Heart left ventricle (tissue), 16 donors: ENCODE data around the gene NDUFS3. TPM values are rescaled to one million over a fixed set of nuclear protein-coding genes. Genes with fewer than 3 reads are reported as not detected.
"Not testable (repeated sequence)": the region's sequence is repeated elsewhere in the genome, so short reads cannot be mapped to it uniquely, and the experiment has no call there.

Experiments
- ATAC-seq, 4 donors: fragments of 200-7000 bp; cut with Tn5 transposase; one replicate each; pipeline ENCODE4 v1.9.1; 2020 to 2022; ENCODE audit warnings: moderate library complexity in 4 of 4, mild to moderate bottlenecking in 3 of 4, moderate number of reproducible peaks in 1 of 4
- DNase-seq, 5 donors: peaks; one replicate each; pipeline ENCODE4 v3.0.0-alpha.2; 2020
- H3K27ac ChIP-seq, 12 donors: fragments of 200-600 bp; sonication (generic) in 4 of 12; one replicate each; pipeline versions ENCODE4 v1.5.0 to v1.8.0; 2016 to 2022; ENCODE audit warnings: mild to moderate bottlenecking in 2 of 12
- H3K27me3 ChIP-seq, 9 donors: fragments of 200-600 bp; sonication (generic) in 2 of 9; one replicate each; pipeline versions ENCODE4 v1.5.1 to v1.8.0; 2016 to 2022; ENCODE audit warnings: mild to moderate bottlenecking in 3 of 9
- H3K36me3 ChIP-seq, 9 donors: fragments of 200-600 bp; sonication (generic) in 2 of 9; one replicate each; pipeline versions ENCODE4 v1.5.0 to v1.8.0; 2018 to 2022; ENCODE audit warnings: mild to moderate bottlenecking in 2 of 9
- H3K4me1 ChIP-seq, 12 donors: fragments of 200-600 bp; sonication (generic) in 4 of 12; one replicate each; pipeline versions ENCODE4 v1.5.0 to v1.8.0; 2016 to 2022; ENCODE audit warnings: mild to moderate bottlenecking in 3 of 12
- H3K4me3 ChIP-seq, 12 donors: fragments of 200-600 bp; sonication (generic) in 4 of 12; one replicate each; pipeline versions ENCODE4 v1.5.0 to v1.8.0; 2017 to 2022; ENCODE audit warnings: mild to moderate bottlenecking in 9 of 12, moderate library complexity in 4 of 12
- H3K9me3 ChIP-seq, 12 donors: fragments of 200-600 bp; sonication (generic) in 4 of 12; one replicate each; pipeline versions ENCODE4 v1.5.0 to v1.8.0; 2016 to 2022; ENCODE audit warnings: mild to moderate bottlenecking in 1 of 12
- POLR2A ChIP-seq, 2 donors: fragments of 450-650 bp; IDR thresholded peaks; one replicate each; pipeline ENCODE4 v1.6.1; 2017; ENCODE audit warnings: antibody characterized with exemption in 2 of 2, mild to moderate bottlenecking in 2 of 2, moderate library complexity in 2 of 2
- WGBS, 4 donors: extraction: QIAGEN DNeasy Blood & Tissue Kit in 2 of 4; methylation state at CpG; one replicate each; pipeline versions ENCODE4 v1.1.5 to v1.1.7; 2013 to 2018; 5-methylcytosine and 5-hydroxymethylcytosine counted together
- intact Hi-C, 10 donors: fragments of 100-400 bp; cut with DNase I; formaldehyde crosslinking; loops; one replicate each; pipeline versions ENCODE4 v1.11.1 to v1.14.2; 2022
- polyA plus RNA-seq, 2 donors: library from polyadenylated mRNA; stranded (reverse); fragments of 200-250 nt; gene quantifications; one replicate each; pipeline ENCODE4 v1.2.3, GENCODE V29; 2013
- total RNA-seq, 9 donors: library from RNA; depleted of rRNA in 2 of 9; stranded (reverse); fragments of >200 nt in 2 of 9; fragmentation: NEBNext Ultra II Directional in 3 of 9; extraction: Animal tissue kit (Norgen Biotek cat#: 25700) in 3 of 9; gene quantifications; one replicate each; pipeline versions ENCODE4 v1.1.0 to v1.2.4, GENCODE V29; 2016 to 2023
- TF ChIP-seq, protein P1 (sequence below), 12 donors: fragments of 200-600 bp; sonication (generic) in 4 of 12; IDR thresholded peaks; one replicate each; pipeline versions ENCODE4 v1.5.0 to v1.8.0; 2018 to 2022; ENCODE audit warnings: antibody characterized with exemption in 12 of 12, mild to moderate bottlenecking in 5 of 12
- donor health status: ischemic (EF 13 %, LVEDD 7.1; RV severe dilation, severe dysfunction).
- donor health status: healthy with polysubstance abuse.
- donor health status: DM: no; HTN: yes; CAD: no.
- donor health status: DM: no; HTN: no; CAD: no.
- donor health status: ischemic (EF 25% LVEDD 6.9; RV normal size, moderate dysfunction).
- donor health status: ischemic (EF 25% LVEDD 5.7; RV mildly dilated, moderate dysfunction).
- donor health status: healthy.
- donor health status: DM: yes; HTN: yes; CAD: no.
- donor health status: ischemic (EF 35%, LVEDD 5.7; RV mildly dilated, moderate dysfunction).
- donor health status: nonischemic (EF 11% LVEDD 7.7; RV severe dilation, severe dysfunction).
- donor health status: DM: yes; HTN: yes; CAD: no.
- donor health status: PGD.
- donor health status: ischemic (EF 29% LVEDD 5.4; RV normal size, mild dysfunction).
- donor health status: nonischemic (EF 23%, LVEDD 6.1; RV moderate dilation, normal function).

The NDUFS3 gene
- total and polyA plus RNA-seq, 11 donors, result 134 to 478 (median 236) TPM

DNA sequence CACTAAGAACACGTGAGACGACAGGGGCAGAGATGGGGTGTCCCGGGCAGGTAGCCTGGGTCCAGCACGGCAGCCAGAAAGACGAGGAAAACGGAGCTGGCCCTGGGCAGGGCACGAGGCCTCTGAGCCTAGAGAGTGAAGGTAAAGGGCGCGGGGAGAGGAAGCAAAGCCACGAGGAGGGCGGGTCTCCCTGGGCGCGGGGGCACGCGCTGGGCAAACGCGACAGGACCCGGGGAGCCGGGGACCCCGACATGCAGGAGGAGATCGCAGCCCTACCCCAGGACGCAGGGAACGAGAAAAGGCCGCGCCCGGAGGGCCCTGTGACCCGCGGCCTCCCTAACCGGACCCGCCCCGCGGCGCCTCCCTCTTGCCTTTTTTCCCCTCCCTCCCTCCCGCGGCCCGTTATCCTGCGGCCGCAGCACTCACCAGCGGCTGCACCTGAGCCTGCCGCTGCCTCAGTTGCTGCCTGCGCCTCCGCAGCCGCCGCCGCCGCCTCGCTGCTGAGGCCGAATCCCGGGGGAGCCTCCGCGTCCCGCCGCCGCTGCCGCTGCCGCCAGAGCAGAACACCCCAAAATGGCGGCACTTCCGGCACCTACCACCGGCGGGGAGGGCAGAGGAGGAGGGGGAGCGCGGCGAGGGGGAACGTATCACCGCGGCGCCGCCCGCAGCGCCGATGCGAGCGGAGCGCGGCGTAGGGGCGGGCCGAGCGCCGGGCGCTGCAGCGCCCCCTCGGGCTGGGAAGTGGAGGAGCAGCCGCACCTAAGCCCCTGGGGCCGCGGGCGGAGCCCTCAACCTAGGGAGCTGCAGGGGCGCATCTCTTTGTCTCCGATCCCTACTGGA, 26.1 kb upstream of the NDUFS3 start, which contains the start of gene CELF1:
Gene CELF1 (minus strand): TSS at position 567 of the 840 bp plus-strand sequence. CDS start 53,609 bp downstream, outside the sequence.
- DNase-seq (peak; percentile 93 to 96 (median 94)), ATAC-seq (peak; percentile 94 to 99 (median 98))
- H3K4me1 ChIP-seq, result peaks cover 6 to 49% (median 26%) of the 10 kb centered on the region in 12 donors
- intact Hi-C loops, result loop anchor here in 6 of 10 donors (2.0 to 10.0 kb wide), 9 partner anchors 26 to 126 kb away; partner anchors contain the start of genes KBTBD4 (in 1 of the 6), NDUFS3 (in 1 of the 6) and PSMC3 (in 1 of the 6)
- H3K27ac ChIP-seq, result peak within 1 kb of the TSS; percentile 81 to 96 (median 91)
- H3K4me3 ChIP-seq, result peak within 1 kb of the TSS; percentile 68 to 100 (median 90)
- H3K36me3 ChIP-seq, result peaks cover 0 to 9% (median 0%) of the 10 kb centered on the region in 9 donors
- TF ChIP-seq, protein P1, sequence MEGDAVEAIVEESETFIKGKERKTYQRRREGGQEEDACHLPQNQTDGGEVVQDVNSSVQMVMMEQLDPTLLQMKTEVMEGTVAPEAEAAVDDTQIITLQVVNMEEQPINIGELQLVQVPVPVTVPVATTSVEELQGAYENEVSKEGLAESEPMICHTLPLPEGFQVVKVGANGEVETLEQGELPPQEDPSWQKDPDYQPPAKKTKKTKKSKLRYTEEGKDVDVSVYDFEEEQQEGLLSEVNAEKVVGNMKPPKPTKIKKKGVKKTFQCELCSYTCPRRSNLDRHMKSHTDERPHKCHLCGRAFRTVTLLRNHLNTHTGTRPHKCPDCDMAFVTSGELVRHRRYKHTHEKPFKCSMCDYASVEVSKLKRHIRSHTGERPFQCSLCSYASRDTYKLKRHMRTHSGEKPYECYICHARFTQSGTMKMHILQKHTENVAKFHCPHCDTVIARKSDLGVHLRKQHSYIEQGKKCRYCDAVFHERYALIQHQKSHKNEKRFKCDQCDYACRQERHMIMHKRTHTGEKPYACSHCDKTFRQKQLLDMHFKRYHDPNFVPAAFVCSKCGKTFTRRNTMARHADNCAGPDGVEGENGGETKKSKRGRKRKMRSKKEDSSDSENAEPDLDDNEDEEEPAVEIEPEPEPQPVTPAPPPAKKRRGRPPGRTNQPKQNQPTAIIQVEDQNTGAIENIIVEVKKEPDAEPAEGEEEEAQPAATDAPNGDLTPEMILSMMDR (IDR thresholded peaks at IDR 0.05), result peak; percentile 81 to 98 (median 97)
- peak in 1 of 2 donors; percentile 54 for TF ChIP-seq POLR2A (IDR thresholded peaks at IDR 0.05)
- no peaks in the 10 kb centered on the region for H3K27me3 ChIP-seq
- 0 to 1% (median 1%) methylated on average over 43 to 89 of the region's 89 CpGs for WGBS, 4 donors
- no peaks in the 10 kb centered on the region for H3K9me3 ChIP-seq

DNA sequence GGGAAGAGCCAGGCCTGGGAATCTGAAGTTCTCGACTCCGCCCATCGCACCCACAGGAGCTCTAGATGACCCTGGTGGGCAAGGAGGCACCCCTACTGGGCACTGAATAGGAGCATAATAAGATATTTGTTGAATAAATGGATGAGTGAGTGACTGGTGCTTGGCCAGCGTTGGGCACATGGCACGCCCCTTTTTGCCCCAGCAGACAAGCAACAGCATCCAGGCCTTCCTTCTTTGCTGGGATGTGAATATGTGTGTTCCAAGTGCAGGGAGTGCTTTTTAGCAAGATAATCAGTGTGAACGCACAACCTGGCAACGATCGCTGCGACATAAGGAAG, 25.5 kb upstream of the NDUFS3 start:
- intact Hi-C loops, result loop anchor here in 6 of 10 donors (2.0 to 10.0 kb wide), 9 partner anchors 25 to 127 kb away; partner anchors contain the start of genes KBTBD4 (in 1 of the 6), NDUFS3 (in 1 of the 6) and PSMC3 (in 1 of the 6)
- ATAC-seq, result no peak
- TF ChIP-seq, protein P1 (IDR thresholded peaks at IDR 0.05), result peak in 5 of 12 donors; percentile 9 to 44 (median 31)
- peak in 1 of 2 donors; percentile 5 for TF ChIP-seq POLR2A (IDR thresholded peaks at IDR 0.05)
- H3K9me3 ChIP-seq, result no peaks in the 10 kb centered on the region
- peak overlapping the region; percentile 68 to 100 (median 90) for H3K4me3 ChIP-seq
- peaks cover 0 to 9% (median 0%) of the 10 kb centered on the region in 9 donors for H3K36me3 ChIP-seq
- H3K4me1 ChIP-seq, result peaks cover 6 to 43% (median 24%) of the 10 kb centered on the region in 12 donors
- peak overlapping the region in 11 of 12 donors; percentile 84 to 96 (median 91) for H3K27ac ChIP-seq
- WGBS, 4 donors, result 9 to 14% (median 13%) methylated on average over 8 to 9 of the region's 9 CpGs
- no peak for DNase-seq
- H3K27me3 ChIP-seq, result no peaks in the 10 kb centered on the region

DNA sequence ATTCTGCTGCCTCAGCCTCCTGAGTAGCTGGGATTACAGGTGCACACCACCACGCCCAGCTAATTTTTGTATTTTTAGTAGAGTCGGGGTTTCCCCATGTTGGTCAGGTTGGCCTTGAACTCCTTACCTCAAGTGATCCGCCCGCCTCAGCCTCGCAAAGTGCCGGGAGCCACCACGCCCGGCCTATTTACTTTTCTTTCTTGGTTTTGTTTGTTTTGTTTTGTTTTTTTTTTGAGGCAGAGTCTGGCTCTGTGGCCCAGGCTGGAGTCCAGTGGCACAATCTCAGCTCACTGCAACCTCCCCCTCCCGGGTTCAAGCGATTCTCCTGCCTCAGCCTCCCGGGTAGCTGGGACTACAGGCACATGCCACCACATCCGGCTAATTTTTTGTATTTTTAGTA, 21.9 kb upstream of the NDUFS3 start:
- WGBS, 4 donors, result 95 to 98% (median 97%) methylated on average over 12 of the region's 12 CpGs
- ATAC-seq, H3K4me3 ChIP-seq, H3K27me3 ChIP-seq, H3K36me3 ChIP-seq, H3K4me1 ChIP-seq, H3K9me3 ChIP-seq, DNase-seq, H3K27ac ChIP-seq: not testable (repeated sequence)
- intact Hi-C loops, result loop anchor here in 2 of 10 donors (10.0 kb wide), 2 partner anchors 52 to 62 kb away; no protein-coding TSS in a partner anchor

DNA sequence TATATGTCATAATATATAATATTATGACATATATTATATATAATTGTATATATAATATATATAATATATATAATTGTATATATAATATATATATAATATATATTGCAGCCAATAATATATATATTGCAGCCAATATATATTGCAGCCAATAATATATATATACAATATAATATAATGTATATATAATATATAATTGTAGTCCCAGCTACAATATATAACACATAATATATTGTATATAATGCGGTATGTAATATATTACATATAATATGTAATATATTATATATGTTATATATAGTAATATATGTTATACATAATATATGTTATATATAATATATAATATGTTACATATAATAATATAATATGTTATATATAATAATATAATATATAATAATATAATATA, 20.2 kb upstream of the NDUFS3 start:
- H3K27me3 ChIP-seq, result no peaks in the 10 kb centered on the region
- no peak overlapping the region for H3K4me3 ChIP-seq
- no peak for DNase-seq
- intact Hi-C loops, result loop anchor here in 2 of 10 donors (10.0 kb wide), 2 partner anchors 54 to 64 kb away; no protein-coding TSS in a partner anchor
- no peak overlapping the region for H3K27ac ChIP-seq
- TF ChIP-seq POLR2A (IDR thresholded peaks at IDR 0.05), result no peak
- TF ChIP-seq, protein P1 (IDR thresholded peaks at IDR 0.05), result no peak
- 98 to 100% (median 99%) methylated on average over 1 of the region's 1 CpG for WGBS, 4 donors
- ATAC-seq, result no peak
- H3K9me3 ChIP-seq, result no peaks in the 10 kb centered on the region
- no peaks in the 10 kb centered on the region for H3K36me3 ChIP-seq
- H3K4me1 ChIP-seq, result peaks cover 0 to 4% (median 0%) of the 10 kb centered on the region in 12 donors
